Measurements from ENCODE around the gene HOXC12.

Gene HOXC12

DNA sequence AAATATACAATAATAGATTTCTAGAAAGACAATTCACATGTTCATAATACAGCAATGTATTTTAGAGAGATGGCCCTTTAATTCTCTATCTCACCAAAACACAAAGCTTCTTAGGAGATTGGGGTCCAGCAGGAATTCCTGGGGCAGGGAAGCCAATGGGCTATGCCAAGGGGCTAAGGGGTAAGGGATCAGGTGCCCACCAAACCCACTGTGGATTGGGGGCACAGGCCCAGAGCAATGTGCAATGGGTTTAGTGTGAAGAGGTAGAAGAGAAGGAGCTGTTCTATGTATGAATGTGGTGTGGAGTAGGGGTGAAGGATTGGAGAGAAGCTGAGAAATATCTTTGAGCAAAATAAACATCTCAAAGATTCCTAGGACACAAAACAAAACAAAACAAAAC is 13.5 kb upstream of the HOXC12 start:
- Histone ChIP-seq H3K4me3 (IDR thresholded peaks at IDR 0.05; ENCODE audit: insufficient read depth, low read depth, low read length) (no peak overlapping the region), H3K9ac (no peak overlapping the region), H3K4me1 (ENCODE audit: low read depth, poor library complexity, severe bottlenecking) (no peaks in the 10 kb centered on the region), H3K27ac (no peak overlapping the region), H3K27me3 (ENCODE audit: insufficient read depth, low read depth) (peaks cover 68% of the 10 kb centered on the region), H4K20me1 (ENCODE audit: insufficient read depth) (no peaks in the 10 kb centered on the region), H3K79me2 (ENCODE audit: insufficient read depth, low read depth) (no peaks in the 10 kb centered on the region), H2AFZ (ENCODE audit: low read depth) (no peak overlapping the region), H3K4me2 (no peak overlapping the region), H3K36me3 (ENCODE audit: insufficient read depth) (no peaks in the 10 kb centered on the region)
- TF ChIP-seq, protein P1, sequence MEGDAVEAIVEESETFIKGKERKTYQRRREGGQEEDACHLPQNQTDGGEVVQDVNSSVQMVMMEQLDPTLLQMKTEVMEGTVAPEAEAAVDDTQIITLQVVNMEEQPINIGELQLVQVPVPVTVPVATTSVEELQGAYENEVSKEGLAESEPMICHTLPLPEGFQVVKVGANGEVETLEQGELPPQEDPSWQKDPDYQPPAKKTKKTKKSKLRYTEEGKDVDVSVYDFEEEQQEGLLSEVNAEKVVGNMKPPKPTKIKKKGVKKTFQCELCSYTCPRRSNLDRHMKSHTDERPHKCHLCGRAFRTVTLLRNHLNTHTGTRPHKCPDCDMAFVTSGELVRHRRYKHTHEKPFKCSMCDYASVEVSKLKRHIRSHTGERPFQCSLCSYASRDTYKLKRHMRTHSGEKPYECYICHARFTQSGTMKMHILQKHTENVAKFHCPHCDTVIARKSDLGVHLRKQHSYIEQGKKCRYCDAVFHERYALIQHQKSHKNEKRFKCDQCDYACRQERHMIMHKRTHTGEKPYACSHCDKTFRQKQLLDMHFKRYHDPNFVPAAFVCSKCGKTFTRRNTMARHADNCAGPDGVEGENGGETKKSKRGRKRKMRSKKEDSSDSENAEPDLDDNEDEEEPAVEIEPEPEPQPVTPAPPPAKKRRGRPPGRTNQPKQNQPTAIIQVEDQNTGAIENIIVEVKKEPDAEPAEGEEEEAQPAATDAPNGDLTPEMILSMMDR (conservative IDR thresholded peaks at IDR 0.05; ENCODE audit: low read depth, low read length): no peak; the same call in 1 of the 2 replicates

DNA sequence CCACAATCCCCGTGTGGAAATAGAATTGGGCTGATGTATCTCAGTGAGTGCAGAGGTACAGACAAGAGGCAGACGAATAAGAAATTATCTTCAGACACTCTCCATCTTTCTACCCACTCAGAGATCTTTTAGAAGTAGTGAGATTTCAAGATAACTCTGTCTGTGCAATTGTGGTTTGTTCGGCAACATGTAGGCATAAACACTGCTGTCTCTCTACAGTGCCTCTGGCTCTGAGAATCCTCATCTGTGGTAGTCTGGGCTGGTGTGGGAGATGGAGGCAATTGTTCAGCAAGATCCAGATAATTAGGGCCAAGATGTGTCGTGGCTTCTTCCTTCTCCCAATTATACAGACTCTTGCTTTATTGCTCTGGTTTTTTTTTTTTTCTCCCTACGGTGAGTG is 13.0 kb upstream of the HOXC12 start:
- Histone ChIP-seq H3K79me2 (ENCODE audit: insufficient read depth, low read depth) (no peaks in the 10 kb centered on the region), H3K9ac (no peak overlapping the region), H2AFZ (ENCODE audit: low read depth) (no peak overlapping the region), H3K27me3 (ENCODE audit: insufficient read depth, low read depth) (peaks cover 68% of the 10 kb centered on the region), H4K20me1 (ENCODE audit: insufficient read depth) (no peaks in the 10 kb centered on the region), H3K27ac (no peak overlapping the region), H3K4me3 (IDR thresholded peaks at IDR 0.05; ENCODE audit: insufficient read depth, low read depth, low read length) (no peak overlapping the region), H3K4me1 (ENCODE audit: low read depth, poor library complexity, severe bottlenecking) (no peaks in the 10 kb centered on the region), H3K4me2 (no peak overlapping the region), H3K36me3 (ENCODE audit: insufficient read depth) (no peaks in the 10 kb centered on the region)
- TF ChIP-seq, protein P1 (conservative IDR thresholded peaks at IDR 0.05; ENCODE audit: low read depth, low read length): no peak

DNA sequence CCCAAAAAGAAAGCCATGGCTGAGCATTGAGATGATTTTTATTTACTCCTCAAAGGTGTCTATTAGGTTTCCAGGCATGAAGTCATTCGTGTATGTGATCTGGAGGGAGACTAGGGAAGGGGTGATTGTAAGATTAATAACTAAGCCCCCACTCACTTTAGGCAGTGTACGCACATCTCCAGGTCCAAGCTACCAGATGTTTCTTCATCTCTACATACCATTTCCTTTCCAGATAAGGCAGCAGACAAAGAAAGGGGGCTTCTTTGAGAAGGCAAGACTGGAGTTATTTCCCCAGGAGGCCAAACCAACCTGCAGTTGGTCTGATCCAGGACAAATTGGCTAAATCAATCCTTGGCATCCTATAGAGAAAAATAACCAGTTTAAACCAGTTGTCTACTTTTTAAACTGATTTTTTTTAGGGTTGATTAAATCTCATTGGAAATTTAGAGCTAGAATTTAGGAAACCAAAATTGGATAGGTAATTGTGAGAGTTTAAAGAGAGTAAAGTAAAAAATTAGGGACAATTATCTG is 12.2 kb upstream of the HOXC12 start:
- Histone ChIP-seq H3K9ac (no peak overlapping the region), H3K36me3 (ENCODE audit: insufficient read depth) (no peaks in the 10 kb centered on the region), H3K27ac (no peak overlapping the region), H3K4me3 (IDR thresholded peaks at IDR 0.05; ENCODE audit: insufficient read depth, low read depth, low read length) (no peak overlapping the region), H2AFZ (ENCODE audit: low read depth) (no peak overlapping the region), H3K27me3 (ENCODE audit: insufficient read depth, low read depth) (peaks cover 68% of the 10 kb centered on the region), H3K79me2 (ENCODE audit: insufficient read depth, low read depth) (no peaks in the 10 kb centered on the region), H3K4me1 (ENCODE audit: low read depth, poor library complexity, severe bottlenecking) (no peaks in the 10 kb centered on the region), H4K20me1 (ENCODE audit: insufficient read depth) (no peaks in the 10 kb centered on the region), H3K4me2 (no peak overlapping the region)
- TF ChIP-seq, protein P1 (conservative IDR thresholded peaks at IDR 0.05; ENCODE audit: low read depth, low read length): no peak

DNA sequence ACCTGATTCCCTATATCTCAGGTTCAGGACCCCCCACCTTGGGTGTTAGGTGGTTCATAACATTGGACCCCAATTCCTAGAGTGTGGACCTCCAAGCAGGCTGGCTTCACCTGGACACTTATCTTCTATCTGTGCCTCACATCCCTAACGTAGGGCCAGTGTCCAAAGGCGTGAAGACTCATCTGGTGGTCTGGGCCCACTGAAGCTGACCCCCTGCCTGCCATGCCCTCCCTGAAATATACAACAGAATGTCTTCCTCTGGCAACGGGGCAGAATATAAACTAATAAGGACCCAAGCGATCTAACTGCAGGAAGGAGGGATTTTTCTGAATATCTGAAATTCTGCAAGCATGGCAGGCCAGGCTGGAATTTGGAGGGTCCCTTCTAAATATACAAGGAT is 10.5 kb upstream of the HOXC12 start:
- Histone ChIP-seq H3K9ac (no peak overlapping the region), H2AFZ (ENCODE audit: low read depth) (no peak overlapping the region), H3K79me2 (ENCODE audit: insufficient read depth, low read depth) (no peaks in the 10 kb centered on the region), H3K27me3 (ENCODE audit: insufficient read depth, low read depth) (peaks cover 74% of the 10 kb centered on the region), H3K36me3 (ENCODE audit: insufficient read depth) (no peaks in the 10 kb centered on the region), H3K27ac (no peak overlapping the region), H3K4me2 (no peak overlapping the region), H3K4me1 (ENCODE audit: low read depth, poor library complexity, severe bottlenecking) (no peaks in the 10 kb centered on the region), H3K4me3 (IDR thresholded peaks at IDR 0.05; ENCODE audit: insufficient read depth, low read depth, low read length) (no peak overlapping the region), H4K20me1 (ENCODE audit: insufficient read depth) (no peaks in the 10 kb centered on the region)
- TF ChIP-seq, protein P1 (conservative IDR thresholded peaks at IDR 0.05; ENCODE audit: low read depth, low read length): no peak
